CD4-positive, alpha-beta T cell (primary cell): Measurements from ENCODE around the gene ADGRG6. TPM values are rescaled to one million over a fixed set of nuclear protein-coding genes. Genes with fewer than 3 reads are reported as not detected.
"Not testable (repeated sequence)": the region's sequence is repeated elsewhere in the genome, so short reads cannot be mapped to it uniquely, and the experiment has no call there.

Experiments used
- ATAC-seq: fragments of 200-7000 bp; cut with Tn5 transposase; one replicate; pipeline ENCODE4 v1.10.0; 2022; ENCODE audit warnings: mild to moderate bottlenecking; ENCODE audit not compliant: poor library complexity
- CTCF ChIA-PET: fragments of 350-600 bp; sonication (Branson Sonifier 250); formaldehyde crosslinking; loops from one replicate; lab custom pipeline; 2021; ENCODE audit warnings: antibody characterized with exemption, inconsistent platforms; lab: Charles Lee
- POLR2A ChIA-PET: fragments of 350-600 bp; sonication (Branson Sonifier 250); formaldehyde crosslinking; loops from one replicate; lab custom pipeline; 2021; ENCODE audit warnings: antibody characterized with exemption, inconsistent platforms; lab: Charles Lee
- DNase-seq, 14 experiments: peaks; one replicate each; pipeline ENCODE4 v3.0.0-alpha.2; 2013 to 2020; ENCODE audit warnings: mixed read lengths in 2 of 14
- H3K27ac ChIP-seq, 2 donors: one replicate each; pipeline versions ENCODE4 v1.5.1 to v1.7.0; 2013; ENCODE audit warnings: low read length in 2 of 2, low read depth in 1 of 2, mild to moderate bottlenecking in 1 of 2
- H3K27me3 ChIP-seq, 2 experiments: 1 replicate in 1 of 2; 2 replicates in 1 of 2; pipeline versions ENCODE4 v1.6.1 to v1.7.0; 2013; ENCODE audit warnings: low read length in 2 of 2, control low read depth in 1 of 2, mild to moderate bottlenecking in 1 of 2, moderate library complexity in 1 of 2; ENCODE audit not compliant: insufficient read depth in 2 of 2, control insufficient read depth in 1 of 2
- H3K36me3 ChIP-seq: one replicate; pipeline ENCODE4 v1.6.1; 2013; ENCODE audit warnings: low read length, control low read depth; ENCODE audit not compliant: insufficient read depth
- H3K4me1 ChIP-seq: one replicate; pipeline ENCODE4 v1.6.1; 2013; ENCODE audit warnings: low read length, control low read depth; ENCODE audit not compliant: insufficient read depth
- H3K4me3 ChIP-seq: one replicate; pipeline ENCODE4 v1.5.1; 2013; ENCODE audit warnings: mild to moderate bottlenecking, low read length, moderate library complexity
- H3K9me3 ChIP-seq, 2 experiments: 1 replicate in 1 of 2; 2 replicates in 1 of 2; pipeline versions ENCODE4 v1.6.1 to v1.7.0; 2013; ENCODE audit warnings: low read length in 2 of 2, mild to moderate bottlenecking in 2 of 2, control low read depth in 1 of 2, moderate library complexity in 1 of 2; ENCODE audit not compliant: control insufficient read depth in 1 of 2, insufficient read depth in 1 of 2
- H3K27ac Mint-ChIP-seq: one replicate; pipeline ENCODE4 v1.8.0; 2020; ENCODE audit warnings: mixed read lengths
- H3K27me3 Mint-ChIP-seq: one replicate; pipeline ENCODE4 v1.8.0; 2021; ENCODE audit warnings: mixed read lengths
- H3K36me3 Mint-ChIP-seq: one replicate; pipeline ENCODE4 v1.8.0; 2021; ENCODE audit warnings: low read depth, mixed read lengths
- H3K4me1 Mint-ChIP-seq: one replicate; pipeline ENCODE4 v1.8.0; 2021; ENCODE audit warnings: low read depth, mixed read lengths
- H3K4me3 Mint-ChIP-seq: one replicate; pipeline ENCODE4 v1.8.0; 2020; ENCODE audit warnings: mild to moderate bottlenecking, mixed read lengths
- H3K9me3 Mint-ChIP-seq: one replicate; pipeline ENCODE4 v1.8.0; 2020; ENCODE audit warnings: mixed read lengths
- CTCF ChIP-seq: fragments of 200-600 bp; IDR thresholded peaks from one replicate; pipeline ENCODE4 v1.8.0; 2022; ENCODE audit warnings: antibody characterized with exemption, mild to moderate bottlenecking
- intact Hi-C, 2 experiments: fragments of 100-400 bp; cut with DNase I in 1 of 2; cut with micrococcal nuclease in 1 of 2; formaldehyde crosslinking; loops; one replicate each; pipeline versions ENCODE4 v1.15.1 to v1.9.0; 2023 to 2025; cut with DNase I, micrococcal nuclease
- total RNA-seq, 174 experiments: library from RNA in 2 of 174; stranded (reverse) in 2 of 174; gene quantifications; one replicate each; pipeline ENCODE4 v1.2.3 and lab custom pipeline; 2021 to 2026

The ADGRG6 gene
- total RNA-seq, 2 experiments from 2014 or later, result 0.31 to 0.63 TPM

- Mint-ChIP-seq H3K4me3 (no peak overlapping the region), H3K27me3 (no peaks in the 10 kb centered on the region), H3K27ac (no peak overlapping the region), H3K9me3 (no peaks in the 10 kb centered on the region), H3K36me3 (no peaks in the 10 kb centered on the region), H3K4me1 (no peaks in the 10 kb centered on the region)
- ATAC-seq (no peak), DNase-seq (no peak)
- no peaks in the 10 kb centered on the region for H3K4me1 ChIP-seq
- no peak overlapping the region for H3K27ac ChIP-seq
- ChIA-PET CTCF (no interaction called here), POLR2A (no interaction called here)
- no peak overlapping the region for H3K4me3 ChIP-seq
- no peak for TF ChIP-seq CTCF
- no peaks in the 10 kb centered on the region for H3K36me3 ChIP-seq
- intact Hi-C loops, result no loop called here
- peaks cover 0 to 3% of the 10 kb centered on the region in 2 experiments for H3K9me3 ChIP-seq
- no peaks in the 10 kb centered on the region for H3K27me3 ChIP-seq
These were observed 144.8 kb downstream of the ADGRG6 start for GRCh38 chr6:142446576-142446975.

GRCh38 chr6:142448091-142448729, 146.4 kb downstream of the ADGRG6 start:
- DNase-seq (no peak), ATAC-seq (no peak)
- Histone ChIP-seq H3K27me3 (no peaks in the 10 kb centered on the region), H3K27ac (no peak overlapping the region), H3K9me3 (peaks cover 0 to 3% of the 10 kb centered on the region in 2 experiments), H3K36me3 (no peaks in the 10 kb centered on the region), H3K4me1 (no peaks in the 10 kb centered on the region), H3K4me3 (no peak overlapping the region)
- Mint-ChIP-seq H3K4me3 (no peak overlapping the region), H3K36me3 (no peaks in the 10 kb centered on the region), H3K4me1 (no peaks in the 10 kb centered on the region), H3K27ac (no peak overlapping the region), H3K9me3 (no peaks in the 10 kb centered on the region), H3K27me3 (no peaks in the 10 kb centered on the region)
- POLR2A ChIA-PET, result interaction anchor here (0.6 kb wide), 1 partner anchor 729 kb away, joined by 3 read pairs; no protein-coding TSS in a partner anchor
- TF ChIP-seq CTCF, result no peak
- CTCF ChIA-PET, result no interaction called here
- intact Hi-C loops, result no loop called here

- H3K36me3 Mint-ChIP-seq, H3K36me3 ChIP-seq, DNase-seq, H3K27me3 Mint-ChIP-seq, H3K4me3 Mint-ChIP-seq, H3K9me3 Mint-ChIP-seq, ATAC-seq, H3K9me3 ChIP-seq, H3K4me1 Mint-ChIP-seq, CTCF ChIA-PET, H3K27me3 ChIP-seq, H3K27ac Mint-ChIP-seq, H3K4me3 ChIP-seq, POLR2A ChIA-PET, H3K4me1 ChIP-seq, H3K27ac ChIP-seq, intact Hi-C loops: not testable (repeated sequence)
These were observed 149.0 kb downstream of the ADGRG6 start for GRCh38 chr6:142450856-142451255.

GRCh38 chr6:142452993-142453392, 151.2 kb downstream of the ADGRG6 start:
- H3K27me3 ChIP-seq, result no peaks in the 10 kb centered on the region
- no peaks in the 10 kb centered on the region for H3K36me3 ChIP-seq
- Mint-ChIP-seq H3K27ac (no peak overlapping the region), H3K27me3 (no peaks in the 10 kb centered on the region), H3K4me1 (no peaks in the 10 kb centered on the region), H3K36me3 (no peaks in the 10 kb centered on the region), H3K4me3 (no peak overlapping the region), H3K9me3 (no peaks in the 10 kb centered on the region)
- H3K4me1 ChIP-seq, result no peaks in the 10 kb centered on the region
- peaks cover 0 to 3% of the 10 kb centered on the region in 2 experiments for H3K9me3 ChIP-seq
- CTCF ChIA-PET, result no interaction called here
- ATAC-seq (no peak), DNase-seq (no peak)
- POLR2A ChIA-PET, result no interaction called here
- H3K27ac ChIP-seq, result no peak overlapping the region
- no peak for TF ChIP-seq CTCF
- intact Hi-C loops, result no loop called here
- no peak overlapping the region for H3K4me3 ChIP-seq

- CTCF ChIA-PET, H3K9me3 ChIP-seq, H3K36me3 Mint-ChIP-seq, H3K4me1 Mint-ChIP-seq, H3K27ac Mint-ChIP-seq, H3K27ac ChIP-seq, H3K9me3 Mint-ChIP-seq, H3K27me3 ChIP-seq, H3K4me3 Mint-ChIP-seq, ATAC-seq, H3K4me3 ChIP-seq, DNase-seq, POLR2A ChIA-PET, H3K4me1 ChIP-seq, H3K36me3 ChIP-seq, intact Hi-C loops, H3K27me3 Mint-ChIP-seq: not testable (repeated sequence)
These were observed 152.4 kb downstream of the ADGRG6 start for GRCh38 chr6:142454196-142454595.
